ENCODE data around the gene CELF4.

Gene CELF4

DNA sequence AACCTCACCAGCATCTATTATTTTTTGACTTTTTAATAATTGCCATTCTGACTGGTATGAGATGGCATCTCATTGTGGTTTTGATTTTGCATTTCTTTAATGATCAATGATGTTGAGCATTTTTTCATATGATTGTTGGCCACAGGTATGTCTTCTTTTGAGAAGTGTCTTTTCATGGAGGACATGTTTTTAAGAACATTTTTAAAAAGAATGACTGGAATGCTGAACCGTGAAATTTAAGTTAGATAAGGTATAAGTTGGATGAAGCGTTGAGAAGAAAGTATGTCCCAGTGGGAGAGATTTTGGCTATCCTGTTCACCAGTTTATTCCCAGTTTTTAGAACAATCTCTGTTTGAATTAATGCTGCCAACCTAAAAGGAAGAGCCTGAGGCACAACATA lies 365.9 kb downstream of the CELF4 start:
- no peak overlapping the region for H3K4me3 ChIP-seq (ENCODE audit: low read length)
- TF ChIP-seq, protein P1, sequence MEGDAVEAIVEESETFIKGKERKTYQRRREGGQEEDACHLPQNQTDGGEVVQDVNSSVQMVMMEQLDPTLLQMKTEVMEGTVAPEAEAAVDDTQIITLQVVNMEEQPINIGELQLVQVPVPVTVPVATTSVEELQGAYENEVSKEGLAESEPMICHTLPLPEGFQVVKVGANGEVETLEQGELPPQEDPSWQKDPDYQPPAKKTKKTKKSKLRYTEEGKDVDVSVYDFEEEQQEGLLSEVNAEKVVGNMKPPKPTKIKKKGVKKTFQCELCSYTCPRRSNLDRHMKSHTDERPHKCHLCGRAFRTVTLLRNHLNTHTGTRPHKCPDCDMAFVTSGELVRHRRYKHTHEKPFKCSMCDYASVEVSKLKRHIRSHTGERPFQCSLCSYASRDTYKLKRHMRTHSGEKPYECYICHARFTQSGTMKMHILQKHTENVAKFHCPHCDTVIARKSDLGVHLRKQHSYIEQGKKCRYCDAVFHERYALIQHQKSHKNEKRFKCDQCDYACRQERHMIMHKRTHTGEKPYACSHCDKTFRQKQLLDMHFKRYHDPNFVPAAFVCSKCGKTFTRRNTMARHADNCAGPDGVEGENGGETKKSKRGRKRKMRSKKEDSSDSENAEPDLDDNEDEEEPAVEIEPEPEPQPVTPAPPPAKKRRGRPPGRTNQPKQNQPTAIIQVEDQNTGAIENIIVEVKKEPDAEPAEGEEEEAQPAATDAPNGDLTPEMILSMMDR (conservative IDR thresholded peaks at IDR 0.05; ENCODE audit: low read length): no peak
- no peak for DNase-seq (ENCODE audit: low read depth)

Measured in AG10803 (cell line).